GM10266 (cell line): ENCODE measurements around the gene P2RY12.
"Not testable (repeated sequence)": the region's sequence is repeated elsewhere in the genome, so short reads cannot be mapped to it uniquely, and the experiment has no call there.

Experiments
- DNase-seq: peaks from one replicate; pipeline ENCODE4 v3.0.0; 2012; ENCODE audit errors: extremely low spot score
- TF ChIP-seq, protein P1 (sequence below): IDR thresholded peaks from 2 replicates; pipeline ENCODE4 v1.5.1; 2012; ENCODE audit warnings: mild to moderate bottlenecking, low read depth; ENCODE audit not compliant: control insufficient read depth, insufficient read depth; ENCODE audit errors: missing control alignments

P2RY12 gene

GRCh38 chr3:151393941-151394340, 9.4 kb upstream of the P2RY12 start:
- DNase-seq = no peak
- TF ChIP-seq, protein P1, sequence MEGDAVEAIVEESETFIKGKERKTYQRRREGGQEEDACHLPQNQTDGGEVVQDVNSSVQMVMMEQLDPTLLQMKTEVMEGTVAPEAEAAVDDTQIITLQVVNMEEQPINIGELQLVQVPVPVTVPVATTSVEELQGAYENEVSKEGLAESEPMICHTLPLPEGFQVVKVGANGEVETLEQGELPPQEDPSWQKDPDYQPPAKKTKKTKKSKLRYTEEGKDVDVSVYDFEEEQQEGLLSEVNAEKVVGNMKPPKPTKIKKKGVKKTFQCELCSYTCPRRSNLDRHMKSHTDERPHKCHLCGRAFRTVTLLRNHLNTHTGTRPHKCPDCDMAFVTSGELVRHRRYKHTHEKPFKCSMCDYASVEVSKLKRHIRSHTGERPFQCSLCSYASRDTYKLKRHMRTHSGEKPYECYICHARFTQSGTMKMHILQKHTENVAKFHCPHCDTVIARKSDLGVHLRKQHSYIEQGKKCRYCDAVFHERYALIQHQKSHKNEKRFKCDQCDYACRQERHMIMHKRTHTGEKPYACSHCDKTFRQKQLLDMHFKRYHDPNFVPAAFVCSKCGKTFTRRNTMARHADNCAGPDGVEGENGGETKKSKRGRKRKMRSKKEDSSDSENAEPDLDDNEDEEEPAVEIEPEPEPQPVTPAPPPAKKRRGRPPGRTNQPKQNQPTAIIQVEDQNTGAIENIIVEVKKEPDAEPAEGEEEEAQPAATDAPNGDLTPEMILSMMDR = no peak

DNA sequence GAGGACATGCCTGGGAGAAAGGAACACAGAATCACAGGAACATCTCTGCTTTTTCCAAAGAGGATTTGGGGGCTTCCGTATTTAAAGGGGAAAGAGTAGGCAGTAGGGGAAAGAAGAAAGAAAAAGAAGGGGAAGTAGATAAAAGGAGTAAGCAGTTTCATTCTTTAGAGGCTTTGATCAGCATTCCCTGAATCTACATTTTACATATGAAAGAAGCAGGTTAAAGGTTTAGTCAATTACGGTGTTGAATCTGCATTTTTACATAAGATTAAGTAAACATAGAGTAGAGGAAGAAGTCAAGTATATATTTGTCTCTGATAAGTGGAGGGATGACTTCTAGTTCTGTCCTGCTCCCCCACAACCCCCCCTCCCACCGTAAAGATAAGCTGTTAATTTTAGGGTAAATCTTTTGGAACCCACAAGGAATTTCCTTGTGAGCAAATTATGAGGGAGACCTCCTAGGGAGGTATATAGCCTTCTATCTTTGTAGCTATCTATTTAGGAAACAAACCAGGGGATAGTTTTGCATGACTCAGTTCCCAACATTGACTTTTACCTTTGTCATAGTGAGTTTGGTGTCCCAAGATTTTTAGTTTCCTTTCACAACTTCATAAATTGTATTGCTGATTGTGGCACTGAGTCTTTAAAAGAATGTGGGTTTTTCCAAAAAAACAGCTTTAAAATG, 8.7 kb upstream of the P2RY12 start:
- DNase-seq = no peak
- TF ChIP-seq, protein P1 = no peak

DNA sequence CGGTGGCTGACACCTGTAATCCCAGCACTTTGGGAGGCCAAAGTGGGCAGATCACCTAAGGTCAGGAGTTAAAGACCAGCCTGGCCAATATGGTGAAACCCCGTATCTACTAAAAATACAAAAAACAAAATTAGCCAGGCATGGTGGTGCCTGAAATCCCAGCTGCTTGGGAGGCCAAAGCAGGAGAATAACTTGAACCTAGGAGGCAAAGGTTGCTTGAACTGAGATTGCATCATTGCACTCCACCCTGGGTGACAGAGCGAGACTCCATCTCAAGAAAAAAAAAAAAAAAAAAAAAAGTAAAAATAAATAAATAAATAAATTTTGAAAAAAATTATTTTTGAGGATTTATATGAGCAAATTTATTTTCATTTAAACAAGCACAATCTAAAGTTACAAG, 7.6 kb upstream of the P2RY12 start:
- DNase-seq = not testable (repeated sequence)

- TF ChIP-seq, protein P1 = no peak
- DNase-seq = no peak
Observed at GRCh38 chr3:151391720-151392119, 7.2 kb upstream of the P2RY12 start.

GRCh38 chr3:151387842-151388241, 3.3 kb upstream of the P2RY12 start:
- DNase-seq = no peak
- TF ChIP-seq, protein P1 = no peak

- no peak for DNase-seq
- TF ChIP-seq, protein P1 = no peak
Observed at GRCh38 chr3:151387432-151387831, 2.9 kb upstream of the P2RY12 start.

- TF ChIP-seq, protein P1 = no peak
- no peak for DNase-seq
Observed at GRCh38 chr3:151386056-151386455, 1.5 kb upstream of the P2RY12 start.

DNA sequence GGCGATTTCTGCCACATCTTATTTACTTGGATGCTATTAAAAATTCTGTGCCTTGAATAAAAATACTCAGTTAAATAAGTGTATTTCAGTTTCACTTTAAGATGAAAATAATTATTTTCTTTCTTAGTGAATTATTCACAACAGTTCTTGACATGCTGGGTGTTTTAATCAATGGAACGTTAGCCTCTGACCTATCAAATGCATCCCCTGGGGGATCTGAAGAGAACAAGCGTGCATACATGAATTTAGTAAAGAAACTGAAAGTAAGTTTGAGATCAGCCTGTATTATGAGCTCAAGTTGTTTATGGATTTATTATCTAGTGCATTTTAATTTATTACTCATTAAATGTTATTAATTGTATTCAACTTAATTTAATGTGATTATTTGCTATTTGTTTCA, 597 bp downstream of the P2RY12 start:
- peak; percentile 21 for DNase-seq

More for the DNA sequence above, 597 bp downstream of the P2RY12 start:
- TF ChIP-seq, protein P1 = no peak
